CD4-positive, alpha-beta T cell (primary cell): ENCODE data around the gene ZNF91. TPM values are rescaled to one million over a fixed set of nuclear protein-coding genes. Genes with fewer than 3 reads are reported as not detected.
"Not testable (repeated sequence)": the region's sequence is repeated elsewhere in the genome, so short reads cannot be mapped to it uniquely, and the experiment has no call there.

Experiments
- ATAC-seq: fragments of 200-7000 bp; cut with Tn5 transposase; one replicate; pipeline ENCODE4 v1.10.0; 2022; ENCODE audit warnings: mild to moderate bottlenecking; ENCODE audit not compliant: poor library complexity
- CTCF ChIA-PET: fragments of 350-600 bp; sonication (Branson Sonifier 250); formaldehyde crosslinking; loops from one replicate; lab custom pipeline; 2021; ENCODE audit warnings: antibody characterized with exemption, inconsistent platforms; lab: Charles Lee
- POLR2A ChIA-PET: fragments of 350-600 bp; sonication (Branson Sonifier 250); formaldehyde crosslinking; loops from one replicate; lab custom pipeline; 2021; ENCODE audit warnings: antibody characterized with exemption, inconsistent platforms; lab: Charles Lee
- DNase-seq, 14 experiments: peaks; one replicate each; pipeline ENCODE4 v3.0.0-alpha.2; 2013 to 2020; ENCODE audit warnings: mixed read lengths in 2 of 14
- H3K27ac ChIP-seq, 2 donors: one replicate each; pipeline versions ENCODE4 v1.5.1 to v1.7.0; 2013; ENCODE audit warnings: low read length in 2 of 2, low read depth in 1 of 2, mild to moderate bottlenecking in 1 of 2
- H3K27me3 ChIP-seq, 2 experiments: 1 replicate in 1 of 2; 2 replicates in 1 of 2; pipeline versions ENCODE4 v1.6.1 to v1.7.0; 2013; ENCODE audit warnings: low read length in 2 of 2, control low read depth in 1 of 2, mild to moderate bottlenecking in 1 of 2, moderate library complexity in 1 of 2; ENCODE audit not compliant: insufficient read depth in 2 of 2, control insufficient read depth in 1 of 2
- H3K36me3 ChIP-seq: one replicate; pipeline ENCODE4 v1.6.1; 2013; ENCODE audit warnings: low read length, control low read depth; ENCODE audit not compliant: insufficient read depth
- H3K4me1 ChIP-seq: one replicate; pipeline ENCODE4 v1.6.1; 2013; ENCODE audit warnings: low read length, control low read depth; ENCODE audit not compliant: insufficient read depth
- H3K4me3 ChIP-seq: one replicate; pipeline ENCODE4 v1.5.1; 2013; ENCODE audit warnings: mild to moderate bottlenecking, low read length, moderate library complexity
- H3K9me3 ChIP-seq, 2 experiments: 1 replicate in 1 of 2; 2 replicates in 1 of 2; pipeline versions ENCODE4 v1.6.1 to v1.7.0; 2013; ENCODE audit warnings: low read length in 2 of 2, mild to moderate bottlenecking in 2 of 2, control low read depth in 1 of 2, moderate library complexity in 1 of 2; ENCODE audit not compliant: control insufficient read depth in 1 of 2, insufficient read depth in 1 of 2
- H3K27ac Mint-ChIP-seq: one replicate; pipeline ENCODE4 v1.8.0; 2020; ENCODE audit warnings: mixed read lengths
- H3K27me3 Mint-ChIP-seq: one replicate; pipeline ENCODE4 v1.8.0; 2021; ENCODE audit warnings: mixed read lengths
- H3K36me3 Mint-ChIP-seq: one replicate; pipeline ENCODE4 v1.8.0; 2021; ENCODE audit warnings: low read depth, mixed read lengths
- H3K4me1 Mint-ChIP-seq: one replicate; pipeline ENCODE4 v1.8.0; 2021; ENCODE audit warnings: low read depth, mixed read lengths
- H3K4me3 Mint-ChIP-seq: one replicate; pipeline ENCODE4 v1.8.0; 2020; ENCODE audit warnings: mild to moderate bottlenecking, mixed read lengths
- H3K9me3 Mint-ChIP-seq: one replicate; pipeline ENCODE4 v1.8.0; 2020; ENCODE audit warnings: mixed read lengths
- intact Hi-C, 2 experiments: fragments of 100-400 bp; cut with DNase I in 1 of 2; cut with micrococcal nuclease in 1 of 2; formaldehyde crosslinking; loops; one replicate each; pipeline versions ENCODE4 v1.15.1 to v1.9.0; 2023 to 2025; cut with DNase I, micrococcal nuclease
- total RNA-seq, 174 experiments: library from RNA in 2 of 174; stranded (reverse) in 2 of 174; gene quantifications; one replicate each; pipeline ENCODE4 v1.2.3 and lab custom pipeline; 2021 to 2026
- TF ChIP-seq, protein P1 (sequence below): fragments of 200-600 bp; IDR thresholded peaks from one replicate; pipeline ENCODE4 v1.8.0; 2022; ENCODE audit warnings: antibody characterized with exemption, mild to moderate bottlenecking

ZNF91 gene
- total RNA-seq, 2 experiments from 2014 or later, result 95.5 to 99.3 TPM

GRCh38 chr19:23399443-23399842 is 4.2 kb upstream of the ZNF91 start:
- no peak for ATAC-seq
- no peaks in the 10 kb centered on the region for H3K9me3 ChIP-seq
- Mint-ChIP-seq H3K36me3 (peaks cover 10% of the 10 kb centered on the region), H3K9me3 (no peaks in the 10 kb centered on the region), H3K27me3 (no peaks in the 10 kb centered on the region), H3K4me1 (peaks cover 16% of the 10 kb centered on the region), H3K4me3 (no peak overlapping the region), H3K27ac (no peak overlapping the region)
- no peak overlapping the region for H3K27ac ChIP-seq
- peaks cover 0 to 2% of the 10 kb centered on the region in 2 experiments for H3K27me3 ChIP-seq
- TF ChIP-seq, protein P1, sequence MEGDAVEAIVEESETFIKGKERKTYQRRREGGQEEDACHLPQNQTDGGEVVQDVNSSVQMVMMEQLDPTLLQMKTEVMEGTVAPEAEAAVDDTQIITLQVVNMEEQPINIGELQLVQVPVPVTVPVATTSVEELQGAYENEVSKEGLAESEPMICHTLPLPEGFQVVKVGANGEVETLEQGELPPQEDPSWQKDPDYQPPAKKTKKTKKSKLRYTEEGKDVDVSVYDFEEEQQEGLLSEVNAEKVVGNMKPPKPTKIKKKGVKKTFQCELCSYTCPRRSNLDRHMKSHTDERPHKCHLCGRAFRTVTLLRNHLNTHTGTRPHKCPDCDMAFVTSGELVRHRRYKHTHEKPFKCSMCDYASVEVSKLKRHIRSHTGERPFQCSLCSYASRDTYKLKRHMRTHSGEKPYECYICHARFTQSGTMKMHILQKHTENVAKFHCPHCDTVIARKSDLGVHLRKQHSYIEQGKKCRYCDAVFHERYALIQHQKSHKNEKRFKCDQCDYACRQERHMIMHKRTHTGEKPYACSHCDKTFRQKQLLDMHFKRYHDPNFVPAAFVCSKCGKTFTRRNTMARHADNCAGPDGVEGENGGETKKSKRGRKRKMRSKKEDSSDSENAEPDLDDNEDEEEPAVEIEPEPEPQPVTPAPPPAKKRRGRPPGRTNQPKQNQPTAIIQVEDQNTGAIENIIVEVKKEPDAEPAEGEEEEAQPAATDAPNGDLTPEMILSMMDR, result no peak
- POLR2A ChIA-PET, result no interaction called here
- no peak overlapping the region for H3K4me3 ChIP-seq
- CTCF ChIA-PET, result no interaction called here
- H3K36me3 ChIP-seq, result no peaks in the 10 kb centered on the region
- H3K4me1 ChIP-seq, result peaks cover 8% of the 10 kb centered on the region
- intact Hi-C loops, result loop anchor here (5.0 to 10.0 kb wide), 7 partner anchors 122 to 765 kb away; partner anchors contain the start of genes ZNF492 (in 1 of the 2), ZNF675 (in 1 of the 2) and ZNF724 (in 1 of the 2)
- no peak for DNase-seq

DNA sequence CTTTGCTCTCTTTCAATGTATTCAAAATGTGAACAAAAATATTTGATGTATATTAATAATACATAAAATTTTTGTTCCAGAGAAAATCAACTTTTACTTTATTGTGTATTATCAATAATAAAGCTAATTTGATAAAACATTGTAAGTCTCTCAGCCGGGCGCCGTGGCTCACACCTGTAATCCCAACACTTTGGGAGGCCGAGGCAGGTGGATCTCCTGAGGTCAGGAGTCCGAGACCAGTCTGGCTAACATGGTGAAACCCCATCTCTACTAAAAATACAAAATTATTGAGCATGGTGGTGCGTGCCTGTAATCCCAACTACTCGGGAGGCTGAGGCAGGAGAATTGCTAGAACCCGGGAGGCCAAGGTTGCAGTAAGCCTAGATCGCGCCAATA is 449 bp upstream of the ZNF91 start:
- ATAC-seq, H3K27me3 ChIP-seq, H3K27me3 Mint-ChIP-seq, DNase-seq, H3K36me3 ChIP-seq, CTCF ChIA-PET, H3K9me3 Mint-ChIP-seq, H3K9me3 ChIP-seq: not testable (repeated sequence)
- peak overlapping the region; percentile 88 to 95 for H3K27ac ChIP-seq
- H3K4me3 ChIP-seq, result peak overlapping the region; percentile 90
- Mint-ChIP-seq H3K36me3 (peaks cover 43% of the 10 kb centered on the region), H3K4me3 (peak overlapping the region; percentile 62), H3K4me1 (peaks cover 49% of the 10 kb centered on the region), H3K27ac (peak overlapping the region; percentile 96)
- POLR2A ChIA-PET, result interaction anchor here (0.6 to 4.3 kb wide), 24 partner anchors 9 to 1999 kb away, joined by 3 to 48 read pairs (median 5); partner anchors contain the start of genes ZNF100, ZNF257, ZNF429 and ZNF43
- peaks cover 29% of the 10 kb centered on the region for H3K4me1 ChIP-seq
- intact Hi-C loops, result loop anchor here (1.0 to 10.0 kb wide), 11 partner anchors 47 to 761 kb away; partner anchors contain the start of genes ZNF492 (in 1 of the 2), ZNF675 (in 1 of the 2), ZNF681 (in 1 of the 2) and ZNF724 (in 1 of the 2)

DNA sequence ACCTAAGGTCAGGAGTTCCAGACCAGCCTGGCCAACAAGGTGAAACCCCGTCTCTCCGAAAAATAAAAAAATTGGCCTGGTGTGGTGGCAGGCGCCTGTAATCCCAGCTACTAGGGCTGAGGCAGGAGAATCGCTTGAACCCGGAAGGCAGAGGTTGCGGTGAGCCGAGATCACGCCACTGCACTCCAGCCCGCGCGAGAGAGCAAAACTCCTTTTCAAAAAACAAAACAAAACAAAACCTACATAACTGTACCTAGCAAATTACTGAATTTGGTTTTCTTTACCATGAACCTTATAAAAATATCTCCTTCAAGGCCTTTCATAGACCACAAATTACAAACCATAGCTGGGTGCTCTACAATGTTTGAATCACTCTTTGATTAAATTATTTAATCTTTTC is 760 bp downstream of the ZNF91 start:
- TF ChIP-seq, protein P1, result no peak
- H3K9me3 ChIP-seq, result peaks cover 7 to 8% of the 10 kb centered on the region in 2 experiments
- peak; percentile 22 for ATAC-seq
- no peaks in the 10 kb centered on the region for H3K27me3 ChIP-seq
- intact Hi-C loops, result loop anchor here (2.0 to 10.0 kb wide), 7 partner anchors 140 to 760 kb away; partner anchors contain the start of genes ZNF492 (in 1 of the 2), ZNF675 (in 1 of the 2), ZNF681 (in 1 of the 2) and ZNF724 (in 1 of the 2)
- peak; percentile 9 to 77 (median 37) for DNase-seq
- H3K4me1 ChIP-seq, result peaks cover 33% of the 10 kb centered on the region
- peaks cover 14% of the 10 kb centered on the region for H3K36me3 ChIP-seq
- peak overlapping the region; percentile 90 for H3K4me3 ChIP-seq
- H3K27ac Mint-ChIP-seq, result peak overlapping the region; percentile 96
- H3K4me3 Mint-ChIP-seq, result peak overlapping the region; percentile 96
- CTCF ChIA-PET, result interaction anchor here (1.5 kb wide), 1 partner anchor 56 kb away, joined by 3 read pairs; no protein-coding TSS in a partner anchor
- H3K36me3 Mint-ChIP-seq, result peaks cover 56% of the 10 kb centered on the region
- peaks cover 57% of the 10 kb centered on the region for H3K4me1 Mint-ChIP-seq
- no peaks in the 10 kb centered on the region for H3K27me3 Mint-ChIP-seq
- H3K27ac ChIP-seq, result peak overlapping the region; percentile 88 to 95
- POLR2A ChIA-PET, result interaction anchor here (0.6 to 4.3 kb wide), 22 partner anchors 11 to 1825 kb away, joined by 3 to 48 read pairs (median 5); partner anchors contain the start of genes ZNF100, ZNF208, ZNF254 and ZNF43
- no peaks in the 10 kb centered on the region for H3K9me3 Mint-ChIP-seq
